ENCODE results near the gene LST1. TPM values are rescaled to one million over a fixed set of nuclear protein-coding genes. Genes with fewer than 3 reads are reported as not detected.
A peak's percentile ranks its signal among the peaks of the same experiment; 100 is the strongest.

LST1 gene
- total RNA-seq, 1 donor = not detected

DNA sequence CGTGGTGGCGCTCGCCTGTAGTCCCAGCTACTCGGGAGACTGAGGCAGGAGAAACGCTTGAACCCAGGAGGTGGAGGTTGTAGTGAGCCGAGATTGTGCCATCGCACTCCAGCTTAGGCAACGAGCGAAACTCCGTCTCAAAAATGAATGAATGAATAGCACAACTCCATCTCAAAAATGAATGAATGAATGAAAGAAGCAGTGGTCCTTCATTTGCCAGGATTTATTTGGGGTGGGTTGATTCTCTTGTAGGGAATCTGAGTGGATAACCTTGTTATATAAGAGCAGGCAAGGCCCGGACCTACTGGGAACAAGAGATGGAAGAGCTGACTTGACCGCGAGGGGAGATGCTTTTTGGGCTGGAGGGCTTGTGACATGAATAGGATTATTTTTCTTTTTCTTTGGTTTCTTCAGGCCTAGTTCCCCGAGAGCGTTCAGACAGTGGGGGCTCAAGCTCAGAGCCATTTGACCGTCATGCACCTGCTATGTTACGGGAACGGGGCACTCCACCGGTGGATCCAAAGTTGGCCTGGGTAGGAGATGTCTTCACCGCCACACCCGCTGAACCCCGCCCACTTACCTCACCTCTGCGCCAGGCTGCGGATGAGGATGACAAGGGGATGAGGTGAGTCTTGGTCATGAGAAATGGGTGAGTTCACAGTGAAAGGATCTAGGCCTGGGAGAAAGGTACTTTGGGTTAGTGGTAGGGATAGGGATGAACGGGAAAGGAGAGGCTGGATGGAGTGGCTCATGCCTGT is 44.3 kb downstream of the LST1 start:
- no peak overlapping the region for H2AFZ ChIP-seq (ENCODE audit: low read length)
- peak; percentile 59 for DNase-seq (ENCODE audit: insufficient read length, low spot score, missing footprints)
- no peak overlapping the region for H3K27ac ChIP-seq (ENCODE audit: low read depth, low read length)
- H4K20me1 ChIP-seq (ENCODE audit: insufficient read depth, low read length) = peaks cover 41% of the 10 kb centered on the region
- no peaks in the 10 kb centered on the region for H3K9me3 ChIP-seq (ENCODE audit: low read depth, low read length)
- no peak overlapping the region for H3K4me2 ChIP-seq (ENCODE audit: insufficient read depth, low read length)
- H3K4me1 ChIP-seq (ENCODE audit: insufficient read depth, low read length) = no peaks in the 10 kb centered on the region
- no peaks in the 10 kb centered on the region for H3K27me3 ChIP-seq (ENCODE audit: insufficient read depth, low read length)
- H3K4me3 ChIP-seq (ENCODE audit: insufficient read depth, low read length) = no peak overlapping the region
- H3K36me3 ChIP-seq (ENCODE audit: insufficient read depth, low read length) = peaks cover 97% of the 10 kb centered on the region
- TF ChIP-seq, protein P1, sequence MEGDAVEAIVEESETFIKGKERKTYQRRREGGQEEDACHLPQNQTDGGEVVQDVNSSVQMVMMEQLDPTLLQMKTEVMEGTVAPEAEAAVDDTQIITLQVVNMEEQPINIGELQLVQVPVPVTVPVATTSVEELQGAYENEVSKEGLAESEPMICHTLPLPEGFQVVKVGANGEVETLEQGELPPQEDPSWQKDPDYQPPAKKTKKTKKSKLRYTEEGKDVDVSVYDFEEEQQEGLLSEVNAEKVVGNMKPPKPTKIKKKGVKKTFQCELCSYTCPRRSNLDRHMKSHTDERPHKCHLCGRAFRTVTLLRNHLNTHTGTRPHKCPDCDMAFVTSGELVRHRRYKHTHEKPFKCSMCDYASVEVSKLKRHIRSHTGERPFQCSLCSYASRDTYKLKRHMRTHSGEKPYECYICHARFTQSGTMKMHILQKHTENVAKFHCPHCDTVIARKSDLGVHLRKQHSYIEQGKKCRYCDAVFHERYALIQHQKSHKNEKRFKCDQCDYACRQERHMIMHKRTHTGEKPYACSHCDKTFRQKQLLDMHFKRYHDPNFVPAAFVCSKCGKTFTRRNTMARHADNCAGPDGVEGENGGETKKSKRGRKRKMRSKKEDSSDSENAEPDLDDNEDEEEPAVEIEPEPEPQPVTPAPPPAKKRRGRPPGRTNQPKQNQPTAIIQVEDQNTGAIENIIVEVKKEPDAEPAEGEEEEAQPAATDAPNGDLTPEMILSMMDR (IDR thresholded peaks at IDR 0.05; ENCODE audit: extremely low read depth, low read depth, low read length) = no peak
- peaks cover 63% of the 10 kb centered on the region for H3K79me2 ChIP-seq (ENCODE audit: insufficient read depth, low read length)

DNA sequence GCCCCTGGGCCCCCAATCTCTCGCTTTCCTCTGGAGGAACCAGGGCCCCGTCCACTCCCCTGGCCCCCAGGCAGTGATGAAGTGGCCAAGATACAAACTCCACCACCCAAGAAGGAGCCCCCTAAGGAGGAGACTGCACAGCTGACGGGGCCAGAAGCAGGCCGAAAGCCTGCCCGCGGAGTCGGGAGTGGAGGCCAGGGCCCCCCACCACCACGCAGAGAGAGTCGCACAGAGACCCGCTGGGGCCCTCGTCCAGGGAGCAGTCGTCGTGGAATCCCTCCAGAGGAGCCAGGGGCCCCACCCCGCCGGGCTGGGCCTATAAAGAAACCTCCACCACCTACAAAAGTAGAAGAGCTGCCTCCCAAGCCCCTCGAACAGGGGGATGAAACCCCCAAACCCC is 45.1 kb downstream of the LST1 start:
- peak; percentile 68 for DNase-seq (ENCODE audit: insufficient read length, low spot score, missing footprints)
- Histone ChIP-seq H3K9me3 (ENCODE audit: low read depth, low read length) (no peaks in the 10 kb centered on the region), H2AFZ (ENCODE audit: low read length) (no peak overlapping the region), H3K4me1 (ENCODE audit: insufficient read depth, low read length) (no peaks in the 10 kb centered on the region), H3K27ac (ENCODE audit: low read depth, low read length) (no peak overlapping the region), H3K27me3 (ENCODE audit: insufficient read depth, low read length) (no peaks in the 10 kb centered on the region), H4K20me1 (ENCODE audit: insufficient read depth, low read length) (peaks cover 40% of the 10 kb centered on the region), H3K4me3 (ENCODE audit: insufficient read depth, low read length) (no peak overlapping the region), H3K36me3 (ENCODE audit: insufficient read depth, low read length) (peaks cover 97% of the 10 kb centered on the region), H3K79me2 (ENCODE audit: insufficient read depth, low read length) (peaks cover 54% of the 10 kb centered on the region), H3K4me2 (ENCODE audit: insufficient read depth, low read length) (no peak overlapping the region)
- TF ChIP-seq, protein P1 (IDR thresholded peaks at IDR 0.05; ENCODE audit: extremely low read depth, low read depth, low read length) = no peak

DNA sequence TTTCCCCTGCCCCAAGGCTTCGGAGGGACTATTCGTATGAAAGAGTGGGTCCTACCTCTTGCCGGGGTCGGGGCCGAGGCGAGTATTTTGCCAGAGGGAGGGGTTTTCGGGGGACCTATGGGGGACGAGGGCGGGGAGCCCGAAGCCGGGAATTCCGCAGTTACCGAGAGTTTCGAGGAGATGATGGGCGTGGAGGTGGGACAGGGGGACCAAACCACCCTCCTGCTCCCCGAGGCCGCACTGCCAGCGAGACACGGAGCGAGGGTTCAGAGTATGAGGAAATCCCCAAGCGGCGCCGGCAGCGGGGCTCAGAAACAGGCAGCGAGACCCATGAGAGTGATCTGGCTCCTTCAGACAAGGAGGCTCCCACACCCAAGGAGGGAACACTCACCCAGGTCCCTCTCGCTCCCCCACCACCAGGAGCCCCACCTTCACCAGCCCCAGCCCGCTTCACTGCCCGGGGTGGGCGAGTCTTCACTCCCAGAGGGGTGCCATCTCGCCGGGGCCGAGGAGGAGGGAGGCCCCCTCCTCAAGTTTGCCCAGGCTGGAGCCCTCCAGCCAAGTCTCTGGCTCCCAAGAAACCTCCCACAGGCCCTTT is 45.7 kb downstream of the LST1 start:
- H4K20me1 ChIP-seq (ENCODE audit: insufficient read depth, low read length) = peaks cover 40% of the 10 kb centered on the region
- peaks cover 49% of the 10 kb centered on the region for H3K79me2 ChIP-seq (ENCODE audit: insufficient read depth, low read length)
- DNase-seq (ENCODE audit: insufficient read length, low spot score, missing footprints) = peak; percentile 76

More for the DNA sequence above, 45.7 kb downstream of the LST1 start:
- Histone ChIP-seq H3K4me1 (ENCODE audit: insufficient read depth, low read length) (no peaks in the 10 kb centered on the region), H3K9me3 (ENCODE audit: low read depth, low read length) (no peaks in the 10 kb centered on the region), H3K4me2 (ENCODE audit: insufficient read depth, low read length) (no peak overlapping the region), H3K4me3 (ENCODE audit: insufficient read depth, low read length) (no peak overlapping the region), H3K27me3 (ENCODE audit: insufficient read depth, low read length) (no peaks in the 10 kb centered on the region), H3K36me3 (ENCODE audit: insufficient read depth, low read length) (peaks cover 97% of the 10 kb centered on the region), H2AFZ (ENCODE audit: low read length) (no peak overlapping the region), H3K27ac (ENCODE audit: low read depth, low read length) (no peak overlapping the region)
- TF ChIP-seq, protein P1 (IDR thresholded peaks at IDR 0.05; ENCODE audit: extremely low read depth, low read depth, low read length) = no peak

Data from osteoblast (primary cell).